ENCODE measurements around the gene BLOC1S5.

DNA sequence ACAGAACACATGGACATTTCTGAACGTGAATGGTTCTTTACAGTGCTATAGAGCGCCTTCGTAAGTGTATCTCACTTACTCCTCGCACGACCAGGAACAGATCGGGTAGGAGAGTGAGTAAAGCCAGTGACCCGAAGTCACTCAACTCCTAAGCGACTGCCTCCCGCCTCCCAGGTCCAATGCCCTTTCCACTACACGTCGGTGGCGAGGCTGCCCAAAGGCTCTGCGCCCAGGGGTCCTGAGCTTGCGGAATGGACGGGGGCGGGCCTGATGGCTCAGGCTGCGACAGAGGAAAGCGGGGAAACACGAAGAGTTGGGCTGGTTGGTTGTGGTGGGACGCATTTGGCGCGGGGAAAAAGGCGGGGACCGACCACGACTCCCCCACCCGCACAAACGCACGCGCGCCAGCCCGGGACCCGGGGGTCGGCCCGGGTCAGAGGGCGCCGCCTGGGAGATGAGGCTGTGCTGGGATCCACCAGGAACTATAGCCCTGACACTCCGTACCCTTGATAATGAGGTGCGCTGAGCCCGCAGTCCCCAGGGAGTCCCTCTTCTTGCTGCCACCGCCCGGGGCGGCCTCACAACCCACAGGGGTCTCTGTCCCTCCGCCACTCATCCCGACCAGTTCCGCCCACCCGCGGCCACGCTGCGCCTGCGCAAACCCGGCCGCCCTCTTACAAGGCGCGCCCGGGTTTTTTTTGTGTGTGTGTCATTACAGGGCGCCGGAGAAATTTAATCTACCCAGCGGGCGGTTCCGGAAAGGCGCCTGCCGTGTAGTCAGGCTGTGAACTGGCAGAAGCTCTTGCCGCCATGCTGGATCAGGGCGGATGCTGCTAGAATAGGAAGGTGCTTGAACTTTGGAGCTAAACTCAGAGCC, at the start of gene BLOC1S5:
- TF ChIP-seq, protein P1, sequence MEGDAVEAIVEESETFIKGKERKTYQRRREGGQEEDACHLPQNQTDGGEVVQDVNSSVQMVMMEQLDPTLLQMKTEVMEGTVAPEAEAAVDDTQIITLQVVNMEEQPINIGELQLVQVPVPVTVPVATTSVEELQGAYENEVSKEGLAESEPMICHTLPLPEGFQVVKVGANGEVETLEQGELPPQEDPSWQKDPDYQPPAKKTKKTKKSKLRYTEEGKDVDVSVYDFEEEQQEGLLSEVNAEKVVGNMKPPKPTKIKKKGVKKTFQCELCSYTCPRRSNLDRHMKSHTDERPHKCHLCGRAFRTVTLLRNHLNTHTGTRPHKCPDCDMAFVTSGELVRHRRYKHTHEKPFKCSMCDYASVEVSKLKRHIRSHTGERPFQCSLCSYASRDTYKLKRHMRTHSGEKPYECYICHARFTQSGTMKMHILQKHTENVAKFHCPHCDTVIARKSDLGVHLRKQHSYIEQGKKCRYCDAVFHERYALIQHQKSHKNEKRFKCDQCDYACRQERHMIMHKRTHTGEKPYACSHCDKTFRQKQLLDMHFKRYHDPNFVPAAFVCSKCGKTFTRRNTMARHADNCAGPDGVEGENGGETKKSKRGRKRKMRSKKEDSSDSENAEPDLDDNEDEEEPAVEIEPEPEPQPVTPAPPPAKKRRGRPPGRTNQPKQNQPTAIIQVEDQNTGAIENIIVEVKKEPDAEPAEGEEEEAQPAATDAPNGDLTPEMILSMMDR (IDR thresholded peaks at IDR 0.05): peak in 2 of 3 experiments; percentile 32 to 52
- TF ChIP-seq POLR2A (IDR thresholded peaks at IDR 0.05): no peak

Measured in testis (tissue), 2 donors.